ENCODE data around the gene TEKT5. TPM values are rescaled to one million over a fixed set of nuclear protein-coding genes. Genes with fewer than 3 reads are reported as not detected.
A peak's percentile ranks its signal among the peaks of the same experiment; 100 is the strongest.
"Not testable (repeated sequence)": the region's sequence is repeated elsewhere in the genome, so short reads cannot be mapped to it uniquely, and the experiment has no call there.

TEKT5 gene
- total RNA-seq, 2 donors from 2014 or later = not detected

DNA sequence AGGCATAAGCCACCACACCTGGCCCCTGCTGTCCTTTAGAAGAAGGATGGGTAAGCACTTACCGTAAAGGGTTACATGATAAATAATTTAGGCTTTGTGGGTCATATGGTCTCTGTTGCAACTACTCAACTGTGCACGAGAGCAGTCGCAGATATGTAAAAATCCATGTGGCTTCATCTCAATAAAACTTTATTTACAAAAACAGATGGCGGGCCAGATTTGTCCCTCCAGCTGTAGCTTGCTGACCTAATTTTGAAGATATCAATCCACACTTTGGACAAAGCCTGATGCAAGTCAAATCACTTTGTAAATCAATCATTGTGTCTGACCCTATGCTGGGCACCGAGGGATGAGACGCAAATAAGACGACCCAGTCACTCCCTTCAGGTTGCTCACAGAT lies 12.1 kb downstream of the TEKT5 start:
- Histone ChIP-seq H3K4me1 (no peaks in the 10 kb centered on the region), H3K27ac (no peak overlapping the region), H3K4me3 (no peak overlapping the region), H3K36me3 (no peaks in the 10 kb centered on the region), H3K9me3 (no peaks in the 10 kb centered on the region), H3K27me3 (no peaks in the 10 kb centered on the region)
- DNase-seq (ENCODE audit: low spot score) = peak; percentile 9
- TF ChIP-seq CTCF (IDR thresholded peaks at IDR 0.05) = no peak

GRCh38 chr16:10681310-10682308 lies 13.1 kb downstream of the TEKT5 start:
- Histone ChIP-seq H3K27ac (no peak overlapping the region), H3K27me3 (no peaks in the 10 kb centered on the region), H3K36me3 (no peaks in the 10 kb centered on the region), H3K9me3 (no peaks in the 10 kb centered on the region), H3K4me1 (no peaks in the 10 kb centered on the region), H3K4me3 (no peak overlapping the region)
- no peak for TF ChIP-seq CTCF (IDR thresholded peaks at IDR 0.05)
- peak; percentile 42 for DNase-seq (ENCODE audit: low spot score)

- Histone ChIP-seq H3K27me3 (no peaks in the 10 kb centered on the region), H3K4me1 (no peaks in the 10 kb centered on the region), H3K36me3 (no peaks in the 10 kb centered on the region), H3K9me3 (no peaks in the 10 kb centered on the region), H3K4me3 (no peak overlapping the region), H3K27ac (no peak overlapping the region)
- no peak for TF ChIP-seq CTCF (IDR thresholded peaks at IDR 0.05)
- DNase-seq (ENCODE audit: low spot score) = no peak
Observed at GRCh38 chr16:10679921-10680320, 14.8 kb downstream of the TEKT5 start.

DNA sequence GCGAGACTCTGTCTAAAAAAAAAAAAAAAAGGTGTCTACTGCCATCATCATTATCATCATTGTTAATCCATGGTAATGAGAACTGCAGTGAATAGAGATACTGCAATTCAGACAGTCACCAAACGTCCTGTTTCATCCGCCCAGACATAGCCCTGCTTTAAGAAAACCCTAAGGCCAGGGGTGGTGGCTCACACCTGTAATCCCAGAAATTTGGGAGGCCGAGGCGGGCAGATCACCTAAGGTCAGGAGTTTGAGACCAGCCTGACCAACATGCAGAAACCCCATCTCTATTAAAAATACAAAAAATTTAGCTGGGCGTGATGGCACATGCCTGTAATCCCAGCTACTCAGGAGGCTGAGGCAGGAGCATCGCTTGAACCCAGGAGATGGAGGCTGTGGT lies 15.3 kb downstream of the TEKT5 start:
- H3K27me3 ChIP-seq, H3K36me3 ChIP-seq, H3K9me3 ChIP-seq, H3K4me3 ChIP-seq, H3K4me1 ChIP-seq, H3K27ac ChIP-seq: not testable (repeated sequence)
- DNase-seq (ENCODE audit: low spot score) = peak; percentile 30

- no peak for DNase-seq (ENCODE audit: low spot score)
- no peaks in the 10 kb centered on the region for H3K4me1 ChIP-seq
- no peak overlapping the region for H3K27ac ChIP-seq
- H3K36me3 ChIP-seq = no peaks in the 10 kb centered on the region
- TF ChIP-seq CTCF (IDR thresholded peaks at IDR 0.05) = no peak
- no peak overlapping the region for H3K4me3 ChIP-seq
- H3K9me3 ChIP-seq = no peaks in the 10 kb centered on the region
- H3K27me3 ChIP-seq = no peaks in the 10 kb centered on the region
Observed at GRCh38 chr16:10678655-10679054, 16.1 kb downstream of the TEKT5 start.

- Histone ChIP-seq H3K36me3 (no peaks in the 10 kb centered on the region), H3K4me1 (no peaks in the 10 kb centered on the region), H3K27ac (no peak overlapping the region), H3K4me3 (no peak overlapping the region), H3K27me3 (no peaks in the 10 kb centered on the region), H3K9me3 (no peaks in the 10 kb centered on the region)
- no peak for TF ChIP-seq CTCF (IDR thresholded peaks at IDR 0.05)
- DNase-seq (ENCODE audit: low spot score) = no peak
Observed at GRCh38 chr16:10676284-10676683, 18.4 kb downstream of the TEKT5 start.
